Upper lobe of left lung (tissue), 6 donors: ENCODE results near the gene ASCC1. TPM values are rescaled to one million over a fixed set of nuclear protein-coding genes. Genes with fewer than 3 reads are reported as not detected.

Experiments used
- ATAC-seq, 2 donors: fragments of 200-7000 bp; cut with Tn5 transposase; one replicate each; pipeline ENCODE4 v1.9.1; 2022; ENCODE audit warnings: mild to moderate bottlenecking in 2 of 2, moderate library complexity in 2 of 2; ENCODE audit not compliant: low FRiP score in 2 of 2
- DNase-seq, 2 donors: peaks; one replicate each; pipeline ENCODE4 v3.0.0-alpha.2; 2019 to 2020
- H3K27ac ChIP-seq, 4 donors: fragments of 200-600 bp; sonication (generic); one replicate each; pipeline ENCODE4 v1.5.1; 2016 to 2019
- H3K27me3 ChIP-seq, 4 donors: fragments of 200-600 bp; sonication (generic); one replicate each; pipeline ENCODE4 v1.5.1; 2017 to 2019
- H3K36me3 ChIP-seq, 4 donors: fragments of 200-600 bp; sonication (generic); one replicate each; pipeline ENCODE4 v1.5.1; 2016 to 2019
- H3K4me1 ChIP-seq, 4 donors: fragments of 200-600 bp; sonication (generic); one replicate each; pipeline ENCODE4 v1.5.1; 2018 to 2019
- H3K4me3 ChIP-seq, 4 donors: fragments of 200-600 bp; sonication (generic); one replicate each; pipeline ENCODE4 v1.5.1; 2017 to 2019; ENCODE audit warnings: mild to moderate bottlenecking in 2 of 4, moderate library complexity in 1 of 4
- H3K9me3 ChIP-seq, 4 donors: fragments of 200-600 bp; sonication (generic); one replicate each; pipeline ENCODE4 v1.5.1; 2018 to 2019
- EP300 ChIP-seq, 4 donors: sonication (generic); formaldehyde crosslinking; IDR thresholded peaks; one replicate each; pipeline ENCODE4 v1.5.1; 2017; ENCODE audit warnings: antibody characterized with exemption in 4 of 4, control low read depth in 2 of 4
- POLR2A ChIP-seq, 4 donors: fragments of 450-650 bp; IDR thresholded peaks; one replicate each; pipeline ENCODE4 v1.5.1; 2016 to 2017; ENCODE audit warnings: antibody characterized with exemption in 4 of 4, mild to moderate bottlenecking in 2 of 4
- POLR2AphosphoS5 ChIP-seq, 2 donors: sonication (generic); formaldehyde crosslinking; IDR thresholded peaks; one replicate each; pipeline ENCODE4 v1.5.1; 2017; ENCODE audit warnings: antibody characterized with exemption in 2 of 2
- WGBS, 2 donors: methylation state at CpG; one replicate each; pipeline ENCODE4 v1.1.5; 2017 to 2018; 5-methylcytosine and 5-hydroxymethylcytosine counted together
- total RNA-seq, 6 donors: library from RNA; depleted of rRNA in 4 of 6; stranded (reverse); fragments of >200 nt in 4 of 6; gene quantifications; one replicate each; pipeline versions ENCODE4 v1.1.0 to v1.2.1, GENCODE V29; 2016 to 2021
- TF ChIP-seq, protein P1 (sequence below), 6 experiments: fragments of 450-650 bp in 4 of 6; fragments of 200-600 bp in 2 of 6; sonication (generic) in 2 of 6; IDR thresholded peaks; one replicate each; pipeline ENCODE4 v1.5.1; 2016 to 2019; ENCODE audit warnings: antibody characterized with exemption in 6 of 6
- donor health status: DM: no; HTN: no; CAD: no; lungs with moderate emphysema.
- donor health status: DM: no; HTN: yes; CAD: no; lungs with severe emphysema.

Gene ASCC1
- total RNA-seq, 6 donors from 2014 or later: 20.4 to 40.7 (median 24.4) TPM

GRCh38 chr10:72171175-72171630, 44.9 kb downstream of the ASCC1 start:
- Histone ChIP-seq H3K4me3 (no peak overlapping the region), H3K9me3 (no peaks in the 10 kb centered on the region), H3K4me1 (peaks cover 5 to 23% (median 15%) of the 10 kb centered on the region in 4 donors), H3K27me3 (no peaks in the 10 kb centered on the region), H3K36me3 (no peaks in the 10 kb centered on the region), H3K27ac (peak overlapping the region; percentile 59 to 66 (median 60))
- WGBS, 2 donors: 42 to 51% methylated on average over 7 of the region's 7 CpGs
- peak; percentile 9 to 22 for TF ChIP-seq POLR2AphosphoS5 (IDR thresholded peaks at IDR 0.05)
- no peak for TF ChIP-seq EP300 (IDR thresholded peaks at IDR 0.05)
- ATAC-seq (peak; percentile 65 to 82), DNase-seq (peak in 1 of 2 donors; percentile 81)

DNA sequence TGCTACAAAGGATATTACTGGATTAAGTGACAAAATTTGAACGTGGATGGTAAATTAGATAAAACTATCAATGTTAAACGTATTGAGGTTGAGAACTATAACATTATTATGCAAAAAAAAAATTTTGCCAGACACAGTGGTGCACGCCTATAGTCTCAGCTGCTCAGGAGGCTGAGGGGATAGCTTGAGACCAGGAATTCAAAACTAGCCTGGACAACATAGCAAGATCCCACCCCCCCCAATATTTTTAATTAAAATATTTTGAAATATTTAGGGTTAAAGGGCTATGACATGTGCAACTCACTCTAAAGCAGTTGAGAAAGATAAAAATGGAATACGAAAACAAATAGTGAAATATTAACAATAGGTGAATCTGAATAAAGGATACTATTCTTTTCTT, 45.3 kb downstream of the ASCC1 start:
- ATAC-seq (no peak), DNase-seq (no peak)
- no peak for TF ChIP-seq EP300 (IDR thresholded peaks at IDR 0.05)
- TF ChIP-seq, protein P1, sequence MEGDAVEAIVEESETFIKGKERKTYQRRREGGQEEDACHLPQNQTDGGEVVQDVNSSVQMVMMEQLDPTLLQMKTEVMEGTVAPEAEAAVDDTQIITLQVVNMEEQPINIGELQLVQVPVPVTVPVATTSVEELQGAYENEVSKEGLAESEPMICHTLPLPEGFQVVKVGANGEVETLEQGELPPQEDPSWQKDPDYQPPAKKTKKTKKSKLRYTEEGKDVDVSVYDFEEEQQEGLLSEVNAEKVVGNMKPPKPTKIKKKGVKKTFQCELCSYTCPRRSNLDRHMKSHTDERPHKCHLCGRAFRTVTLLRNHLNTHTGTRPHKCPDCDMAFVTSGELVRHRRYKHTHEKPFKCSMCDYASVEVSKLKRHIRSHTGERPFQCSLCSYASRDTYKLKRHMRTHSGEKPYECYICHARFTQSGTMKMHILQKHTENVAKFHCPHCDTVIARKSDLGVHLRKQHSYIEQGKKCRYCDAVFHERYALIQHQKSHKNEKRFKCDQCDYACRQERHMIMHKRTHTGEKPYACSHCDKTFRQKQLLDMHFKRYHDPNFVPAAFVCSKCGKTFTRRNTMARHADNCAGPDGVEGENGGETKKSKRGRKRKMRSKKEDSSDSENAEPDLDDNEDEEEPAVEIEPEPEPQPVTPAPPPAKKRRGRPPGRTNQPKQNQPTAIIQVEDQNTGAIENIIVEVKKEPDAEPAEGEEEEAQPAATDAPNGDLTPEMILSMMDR (IDR thresholded peaks at IDR 0.05): no peak
- TF ChIP-seq POLR2A (IDR thresholded peaks at IDR 0.05): no peak
- TF ChIP-seq POLR2AphosphoS5 (IDR thresholded peaks at IDR 0.05): no peak
- Histone ChIP-seq H3K27ac (peak overlapping the region; percentile 59 to 66 (median 60)), H3K27me3 (no peaks in the 10 kb centered on the region), H3K4me1 (peaks cover 5 to 22% (median 15%) of the 10 kb centered on the region in 4 donors), H3K36me3 (no peaks in the 10 kb centered on the region), H3K4me3 (no peak overlapping the region), H3K9me3 (no peaks in the 10 kb centered on the region)
- 73 to 82% methylated on average over 4 of the region's 4 CpGs for WGBS, 2 donors

- H3K4me3 ChIP-seq: no peak overlapping the region
- H3K36me3 ChIP-seq: no peaks in the 10 kb centered on the region
- WGBS, 2 donors: 47 to 63% methylated on average over 4 of the region's 4 CpGs
- TF ChIP-seq POLR2AphosphoS5 (IDR thresholded peaks at IDR 0.05): no peak
- DNase-seq (peak in 1 of 2 donors; percentile 84), ATAC-seq (peak; percentile 56 to 88)
- H3K4me1 ChIP-seq: peaks cover 4 to 22% (median 11%) of the 10 kb centered on the region in 4 donors
- no peaks in the 10 kb centered on the region for H3K9me3 ChIP-seq
- no peaks in the 10 kb centered on the region for H3K27me3 ChIP-seq
- peak overlapping the region in 3 of 4 donors; percentile 59 to 66 (median 59) for H3K27ac ChIP-seq
Measured at GRCh38 chr10:72170263-72170662, 45.8 kb downstream of the ASCC1 start.

DNA sequence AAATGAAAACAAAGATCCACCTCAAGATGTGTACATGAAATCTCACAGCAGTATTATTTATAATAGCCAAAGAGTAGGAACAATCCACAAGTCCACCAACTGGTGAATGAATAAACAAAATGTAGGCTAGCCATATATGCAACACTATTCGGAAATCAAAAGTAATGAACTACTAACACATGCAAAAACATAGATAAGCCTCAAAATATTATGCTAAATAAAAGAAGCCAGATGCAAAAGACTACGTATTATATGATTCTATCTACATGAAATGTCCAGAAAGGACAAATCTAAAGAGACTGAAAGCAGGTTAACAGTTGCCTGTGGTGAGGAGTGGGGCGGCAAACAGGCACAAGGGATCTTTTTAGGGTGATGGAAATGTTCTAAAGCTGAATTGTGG, 49.0 kb downstream of the ASCC1 start:
- WGBS, 2 donors: 92 to 95% methylated on average over 3 of the region's 3 CpGs
- TF ChIP-seq POLR2AphosphoS5 (IDR thresholded peaks at IDR 0.05): no peak
- no peak overlapping the region for H3K27ac ChIP-seq
- no peaks in the 10 kb centered on the region for H3K36me3 ChIP-seq
- no peaks in the 10 kb centered on the region for H3K27me3 ChIP-seq
- no peak overlapping the region for H3K4me3 ChIP-seq
- no peaks in the 10 kb centered on the region for H3K9me3 ChIP-seq
- DNase-seq: no peak
- no peak for ATAC-seq
- peaks cover 5 to 20% (median 9%) of the 10 kb centered on the region in 4 donors for H3K4me1 ChIP-seq

DNA sequence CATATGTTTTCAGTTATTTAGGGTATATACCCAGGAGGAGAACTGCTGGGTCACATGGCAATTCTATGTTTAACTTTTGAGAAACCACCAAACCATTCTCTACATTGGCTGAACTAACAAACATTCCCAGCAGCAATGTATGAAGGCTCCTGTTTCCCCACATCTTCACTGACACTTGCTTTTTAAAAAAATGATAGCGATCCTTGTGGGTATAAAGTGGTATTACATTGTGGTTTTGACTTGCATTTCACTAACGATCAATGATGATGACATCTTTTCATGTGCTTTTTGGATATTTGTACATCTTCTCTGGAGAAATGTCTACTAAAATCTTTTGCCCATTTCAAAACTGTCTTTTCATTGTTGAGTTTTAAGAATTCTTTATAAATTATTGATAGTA, 51.5 kb downstream of the ASCC1 start:
- TF ChIP-seq, protein P1 (IDR thresholded peaks at IDR 0.05): peak in 3 of 6 experiments; percentile 17 to 39 (median 17)
- TF ChIP-seq POLR2AphosphoS5 (IDR thresholded peaks at IDR 0.05): no peak
- DNase-seq: no peak
- ATAC-seq: no peak
- H3K4me3 ChIP-seq: no peak overlapping the region
- no peaks in the 10 kb centered on the region for H3K9me3 ChIP-seq
- no peaks in the 10 kb centered on the region for H3K27me3 ChIP-seq
- H3K4me1 ChIP-seq: peaks cover 0 to 5% (median 4%) of the 10 kb centered on the region in 4 donors
- peak overlapping the region in 3 of 4 donors; percentile 7 to 45 (median 17) for H3K27ac ChIP-seq
- H3K36me3 ChIP-seq: peaks cover 0 to 16% (median 4%) of the 10 kb centered on the region in 4 donors
- 41 to 55% methylated on average over 2 of the region's 2 CpGs for WGBS, 2 donors

GRCh38 chr10:72162978-72163377, 53.1 kb downstream of the ASCC1 start:
- ATAC-seq (no peak), DNase-seq (no peak)
- 60 to 83% methylated on average over 1 of the region's 1 CpG for WGBS, 2 donors
- peaks cover 0 to 16% (median 4%) of the 10 kb centered on the region in 4 donors for H3K36me3 ChIP-seq
- H3K27me3 ChIP-seq: no peaks in the 10 kb centered on the region
- H3K4me1 ChIP-seq: peaks cover 0 to 5% (median 4%) of the 10 kb centered on the region in 4 donors
- no peak for TF ChIP-seq POLR2AphosphoS5 (IDR thresholded peaks at IDR 0.05)
- TF ChIP-seq, protein P1 (IDR thresholded peaks at IDR 0.05): no peak
- TF ChIP-seq POLR2A (IDR thresholded peaks at IDR 0.05): no peak
- TF ChIP-seq EP300 (IDR thresholded peaks at IDR 0.05): no peak
- H3K9me3 ChIP-seq: no peaks in the 10 kb centered on the region
- H3K4me3 ChIP-seq: no peak overlapping the region
- H3K27ac ChIP-seq: no peak overlapping the region
